Breast epithelium (tissue), 4 donors: Measurements from ENCODE around the gene ACSS1. TPM values are rescaled to one million over a fixed set of nuclear protein-coding genes. Genes with fewer than 3 reads are reported as not detected.

Experiments used
- DNase-seq, 2 donors: peaks; one replicate each; pipeline ENCODE4 v3.0.0-alpha.2; 2019; ENCODE audit warnings: low spot score in 2 of 2
- H3K27ac ChIP-seq, 2 donors: fragments of 200-600 bp; sonication (generic) in 1 of 2; one replicate each; pipeline ENCODE4 v1.5.1; 2016 to 2019; ENCODE audit warnings: mild to moderate bottlenecking in 1 of 2
- H3K27me3 ChIP-seq, 2 donors: fragments of 200-600 bp; sonication (generic) in 1 of 2; one replicate each; pipeline versions ENCODE4 v1.5.1 to v1.6.0; 2017 to 2019; ENCODE audit warnings: control low read depth in 1 of 2, mild to moderate bottlenecking in 1 of 2
- H3K36me3 ChIP-seq: fragments of 200-600 bp; one replicate; pipeline ENCODE4 v1.5.1; 2019
- H3K4me1 ChIP-seq, 2 donors: fragments of 200-600 bp; sonication (generic); one replicate each; pipeline ENCODE4 v1.5.1; 2016 to 2019; ENCODE audit warnings: control low read depth in 1 of 2
- H3K4me3 ChIP-seq, 3 donors: fragments of 200-600 bp; sonication (generic); 1 replicate in 2 of 3; 2 replicates in 1 of 3; pipeline ENCODE4 v1.5.1; 2016 to 2019; ENCODE audit warnings: mild to moderate bottlenecking in 3 of 3, moderate library complexity in 2 of 3
- H3K9me3 ChIP-seq, 2 donors: fragments of 200-600 bp; sonication (generic) in 1 of 2; one replicate each; pipeline ENCODE4 v1.5.1; 2016 to 2019; ENCODE audit warnings: control low read depth in 1 of 2
- CTCF ChIP-seq, 3 donors: fragments of 450-650 bp; IDR thresholded peaks; one replicate each; pipeline ENCODE4 v1.5.1; 2016 to 2017; ENCODE audit warnings: antibody characterized with exemption in 3 of 3, mild to moderate bottlenecking in 3 of 3, moderate library complexity in 3 of 3
- POLR2A ChIP-seq: fragments of 450-650 bp; IDR thresholded peaks from one replicate; pipeline ENCODE4 v1.6.1; 2016; ENCODE audit warnings: antibody characterized with exemption, mild to moderate bottlenecking, moderate library complexity
- POLR2AphosphoS5 ChIP-seq, 3 donors: sonication (generic); formaldehyde crosslinking; IDR thresholded peaks; one replicate each; pipeline ENCODE4 v1.6.1; 2017; ENCODE audit warnings: antibody characterized with exemption in 3 of 3
- intact Hi-C: fragments of 100-400 bp; cut with DNase I; formaldehyde crosslinking; loops from one replicate; pipeline ENCODE4 v1.15.1; 2023; ENCODE audit warnings: low total_unique reads
- total RNA-seq, 3 donors: library from RNA; depleted of rRNA; stranded (reverse); fragments of >200 nt; gene quantifications; one replicate each; pipeline ENCODE4 v1.1.0, GENCODE V29; 2016

ACSS1 gene
- total RNA-seq, 3 donors from 2014 or later = 17.6 to 38.2 (median 37.4) TPM

- no peak for TF ChIP-seq POLR2AphosphoS5 (IDR thresholded peaks at IDR 0.05)
- H3K9me3 ChIP-seq = peaks cover 0 to 10% of the 10 kb centered on the region in 2 donors
- intact Hi-C loops = no loop called here
- no peaks in the 10 kb centered on the region for H3K36me3 ChIP-seq
- DNase-seq = no peak
- H3K27ac ChIP-seq = no peak overlapping the region
- H3K4me1 ChIP-seq = no peaks in the 10 kb centered on the region
- H3K4me3 ChIP-seq = no peak overlapping the region
- no peaks in the 10 kb centered on the region for H3K27me3 ChIP-seq
Measured at GRCh38 chr20:24972341-24972740, 85.6 kb downstream of the ACSS1 start.

GRCh38 chr20:24971376-24972101 lies 86.4 kb downstream of the ACSS1 start:
- intact Hi-C loops = no loop called here
- no peaks in the 10 kb centered on the region for H3K4me1 ChIP-seq
- TF ChIP-seq POLR2A (no peak), POLR2AphosphoS5 (IDR thresholded peaks at IDR 0.05) (no peak)
- H3K4me3 ChIP-seq = no peak overlapping the region
- no peaks in the 10 kb centered on the region for H3K36me3 ChIP-seq
- H3K27me3 ChIP-seq = no peaks in the 10 kb centered on the region
- DNase-seq = no peak
- H3K27ac ChIP-seq = no peak overlapping the region
- peaks cover 0 to 7% of the 10 kb centered on the region in 2 donors for H3K9me3 ChIP-seq

GRCh38 chr20:24970754-24971153 lies 87.2 kb downstream of the ACSS1 start:
- H3K4me3 ChIP-seq = no peak overlapping the region
- no peak for TF ChIP-seq POLR2A
- TF ChIP-seq CTCF (IDR thresholded peaks at IDR 0.05) = no peak
- TF ChIP-seq POLR2AphosphoS5 (IDR thresholded peaks at IDR 0.05) = no peak
- no peak overlapping the region for H3K27ac ChIP-seq
- no peaks in the 10 kb centered on the region for H3K36me3 ChIP-seq
- intact Hi-C loops = no loop called here
- no peaks in the 10 kb centered on the region for H3K27me3 ChIP-seq
- H3K9me3 ChIP-seq = no peaks in the 10 kb centered on the region
- H3K4me1 ChIP-seq = no peaks in the 10 kb centered on the region
- no peak for DNase-seq

- Histone ChIP-seq H3K36me3 (no peaks in the 10 kb centered on the region), H3K4me1 (no peaks in the 10 kb centered on the region), H3K4me3 (no peak overlapping the region), H3K9me3 (no peaks in the 10 kb centered on the region), H3K27ac (no peak overlapping the region), H3K27me3 (no peaks in the 10 kb centered on the region)
- no peak for DNase-seq
- intact Hi-C loops = no loop called here
- TF ChIP-seq CTCF (IDR thresholded peaks at IDR 0.05) (no peak), POLR2A (no peak), POLR2AphosphoS5 (IDR thresholded peaks at IDR 0.05) (no peak)
Measured at GRCh38 chr20:24970030-24970553, 87.8 kb downstream of the ACSS1 start.

- Histone ChIP-seq H3K9me3 (no peaks in the 10 kb centered on the region), H3K4me1 (no peaks in the 10 kb centered on the region), H3K27me3 (no peaks in the 10 kb centered on the region), H3K36me3 (no peaks in the 10 kb centered on the region), H3K27ac (no peak overlapping the region), H3K4me3 (no peak overlapping the region)
- intact Hi-C loops = no loop called here
- TF ChIP-seq POLR2AphosphoS5 (IDR thresholded peaks at IDR 0.05) (no peak), POLR2A (no peak), CTCF (IDR thresholded peaks at IDR 0.05) (no peak)
- no peak for DNase-seq
Measured at GRCh38 chr20:24969186-24970029, 88.5 kb downstream of the ACSS1 start.

- H3K9me3 ChIP-seq = no peaks in the 10 kb centered on the region
- no peak overlapping the region for H3K27ac ChIP-seq
- no peaks in the 10 kb centered on the region for H3K27me3 ChIP-seq
- no peak overlapping the region for H3K4me3 ChIP-seq
- H3K4me1 ChIP-seq = no peaks in the 10 kb centered on the region
- TF ChIP-seq CTCF (IDR thresholded peaks at IDR 0.05) = no peak
- no peak for TF ChIP-seq POLR2AphosphoS5 (IDR thresholded peaks at IDR 0.05)
- TF ChIP-seq POLR2A = no peak
- DNase-seq = no peak
- intact Hi-C loops = no loop called here
- no peaks in the 10 kb centered on the region for H3K36me3 ChIP-seq
Measured at GRCh38 chr20:24968278-24968800, 89.6 kb downstream of the ACSS1 start.
